ENCODE data around the gene TLX1.

The TLX1 gene

GRCh38 chr10:101113890-101114403 is 17.2 kb upstream of the TLX1 start:
- H4K20me1 ChIP-seq (ENCODE audit: insufficient read depth, low read length), result no peaks in the 10 kb centered on the region
- no peak overlapping the region for H2AFZ ChIP-seq (ENCODE audit: low read length)
- no peaks in the 10 kb centered on the region for H3K79me2 ChIP-seq (ENCODE audit: low read length)
- no peak for DNase-seq
- no peaks in the 10 kb centered on the region for H3F3A ChIP-seq (ENCODE audit: insufficient read depth, low read length)
- no peak for TF ChIP-seq EZH2phosphoT487 (IDR thresholded peaks at IDR 0.05; ENCODE audit: low read length)
- no peak for TF ChIP-seq CTCF (IDR thresholded peaks at IDR 0.05; ENCODE audit: low read length)
- no peak for TF ChIP-seq EZH2 (optimal IDR thresholded peaks at IDR 0.05; ENCODE audit: low read depth, low read length)
- no peak overlapping the region for H3K4me2 ChIP-seq (ENCODE audit: low read depth, low read length)
- no peak overlapping the region for H3K27ac ChIP-seq (ENCODE audit: low read length)
- H3K36me3 ChIP-seq (replicated peaks; ENCODE audit: insufficient read depth, low read length), result no peaks in the 10 kb centered on the region
- no peaks in the 10 kb centered on the region for H3K9me3 ChIP-seq (replicated peaks; ENCODE audit: insufficient read depth, low read length)
- H3K4me1 ChIP-seq (ENCODE audit: low read length), result no peaks in the 10 kb centered on the region
- no peaks in the 10 kb centered on the region for H3K9me2 ChIP-seq (replicated peaks; ENCODE audit: insufficient read depth, low read length)
- peaks cover 23% of the 10 kb centered on the region; the same call in 1 of the 2 replicates for H3K27me3 ChIP-seq (replicated peaks; ENCODE audit: insufficient read depth, low read length)
- H3K9ac ChIP-seq (ENCODE audit: low read length), result no peak overlapping the region
- no peak overlapping the region for H3K4me3 ChIP-seq (ENCODE audit: low read length)

GRCh38 chr10:101114646-101115045 is 16.5 kb upstream of the TLX1 start:
- TF ChIP-seq EZH2phosphoT487 (IDR thresholded peaks at IDR 0.05; ENCODE audit: low read length) (no peak), CTCF (IDR thresholded peaks at IDR 0.05; ENCODE audit: low read length) (no peak), EZH2 (optimal IDR thresholded peaks at IDR 0.05; ENCODE audit: low read depth, low read length) (no peak)
- Histone ChIP-seq H3F3A (ENCODE audit: insufficient read depth, low read length) (no peaks in the 10 kb centered on the region), H3K9me2 (replicated peaks; ENCODE audit: insufficient read depth, low read length) (no peaks in the 10 kb centered on the region), H3K9ac (ENCODE audit: low read length) (no peak overlapping the region), H2AFZ (ENCODE audit: low read length) (no peak overlapping the region), H3K27me3 (replicated peaks; ENCODE audit: insufficient read depth, low read length) (peaks cover 23% of the 10 kb centered on the region; the same call in 1 of the 2 replicates), H3K4me2 (ENCODE audit: low read depth, low read length) (no peak overlapping the region), H3K9me3 (replicated peaks; ENCODE audit: insufficient read depth, low read length) (no peaks in the 10 kb centered on the region), H3K79me2 (ENCODE audit: low read length) (no peaks in the 10 kb centered on the region), H3K4me1 (ENCODE audit: low read length) (no peaks in the 10 kb centered on the region), H4K20me1 (ENCODE audit: insufficient read depth, low read length) (no peaks in the 10 kb centered on the region), H3K27ac (ENCODE audit: low read length) (no peak overlapping the region), H3K4me3 (ENCODE audit: low read length) (no peak overlapping the region), H3K36me3 (replicated peaks; ENCODE audit: insufficient read depth, low read length) (no peaks in the 10 kb centered on the region)
- DNase-seq, result no peak

GRCh38 chr10:101116754-101117153 is 14.3 kb upstream of the TLX1 start:
- Histone ChIP-seq H3K4me3 (ENCODE audit: low read length) (no peak overlapping the region), H3K4me1 (ENCODE audit: low read length) (peaks cover 5% of the 10 kb centered on the region; the same call in 1 of the 2 replicates), H3F3A (ENCODE audit: insufficient read depth, low read length) (no peaks in the 10 kb centered on the region), H3K9me3 (replicated peaks; ENCODE audit: insufficient read depth, low read length) (no peaks in the 10 kb centered on the region), H2AFZ (ENCODE audit: low read length) (no peak overlapping the region), H3K27ac (ENCODE audit: low read length) (no peak overlapping the region), H3K4me2 (ENCODE audit: low read depth, low read length) (no peak overlapping the region), H4K20me1 (ENCODE audit: insufficient read depth, low read length) (no peaks in the 10 kb centered on the region), H3K36me3 (replicated peaks; ENCODE audit: insufficient read depth, low read length) (no peaks in the 10 kb centered on the region), H3K9ac (ENCODE audit: low read length) (no peak overlapping the region), H3K79me2 (ENCODE audit: low read length) (no peaks in the 10 kb centered on the region), H3K9me2 (replicated peaks; ENCODE audit: insufficient read depth, low read length) (no peaks in the 10 kb centered on the region), H3K27me3 (replicated peaks; ENCODE audit: insufficient read depth, low read length) (peaks cover 20% of the 10 kb centered on the region)
- DNase-seq, result no peak
- TF ChIP-seq EZH2 (optimal IDR thresholded peaks at IDR 0.05; ENCODE audit: low read depth, low read length) (no peak), CTCF (IDR thresholded peaks at IDR 0.05; ENCODE audit: low read length) (no peak), EZH2phosphoT487 (IDR thresholded peaks at IDR 0.05; ENCODE audit: low read length) (no peak)
